ENCODE measurements around the gene UGT1A7. TPM values are rescaled to one million over a fixed set of nuclear protein-coding genes. Genes with fewer than 3 reads are reported as not detected.
"Not testable (repeated sequence)": the region's sequence is repeated elsewhere in the genome, so short reads cannot be mapped to it uniquely, and the experiment has no call there.

Gene UGT1A7
- polyA plus RNA-seq (ENCODE audit: insufficient read length in 4 of 4): under 1 TPM in 1 of 4 donors, not detected in 3; 0.09 TPM

DNA sequence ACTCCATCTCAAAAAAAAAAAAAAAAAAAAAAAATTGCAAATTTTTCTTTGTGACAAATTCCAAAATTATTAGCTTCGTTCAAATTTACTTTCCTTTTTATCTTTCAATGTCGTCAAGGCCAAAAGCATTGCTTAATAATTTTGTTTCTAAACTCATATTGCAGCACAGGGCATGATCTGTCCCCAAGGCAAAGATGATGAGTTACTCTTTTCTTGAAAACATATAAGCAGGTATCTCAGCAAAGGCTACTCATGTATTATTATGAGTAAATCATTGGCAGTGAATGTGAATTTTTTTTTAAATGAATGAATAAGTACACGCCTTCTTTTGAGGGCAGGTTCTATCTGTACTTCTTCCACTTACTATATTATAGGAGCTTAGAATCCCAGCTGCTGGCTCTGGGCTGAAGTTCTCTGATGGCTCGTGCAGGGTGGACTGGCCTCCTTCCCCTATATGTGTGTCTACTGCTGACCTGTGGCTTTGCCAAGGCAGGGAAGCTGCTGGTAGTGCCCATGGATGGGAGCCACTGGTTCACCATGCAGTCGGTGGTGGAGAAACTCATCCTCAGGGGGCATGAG, at the start of gene UGT1A7:
UGT1A7 (plus strand) TSS at position 381 of the 579 bp plus-strand sequence; CDS start at position 418, 37 bp downstream.
- DNase-seq (ENCODE audit: low read depth in 4 of 4, low spot score in 3 of 4): no peak

DNA sequence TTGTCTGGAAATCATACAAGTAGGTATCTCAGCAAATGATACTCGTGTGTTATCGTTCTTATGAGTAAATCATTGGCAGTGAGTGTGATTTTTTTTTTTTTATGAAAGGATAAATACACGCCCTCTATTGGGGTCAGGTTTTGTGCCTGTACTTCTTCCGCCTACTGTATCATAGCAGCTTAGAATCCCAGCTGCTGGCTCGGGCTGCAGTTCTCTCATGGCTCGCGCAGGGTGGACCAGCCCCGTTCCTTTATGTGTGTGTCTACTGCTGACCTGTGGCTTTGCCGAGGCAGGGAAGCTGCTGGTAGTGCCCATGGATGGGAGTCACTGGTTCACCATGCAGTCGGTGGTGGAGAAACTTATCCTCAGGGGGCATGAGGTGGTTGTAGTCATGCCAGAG, 45.4 kb upstream of the UGT1A7 start, which contains the start of gene UGT1A10:
UGT1A10 (plus strand) TSS at position 143 of the 400 bp plus-strand sequence; CDS start at position 218, 75 bp downstream.
- not testable (repeated sequence) for DNase-seq (ENCODE audit: low read depth in 4 of 4, low spot score in 3 of 4)

DNA sequence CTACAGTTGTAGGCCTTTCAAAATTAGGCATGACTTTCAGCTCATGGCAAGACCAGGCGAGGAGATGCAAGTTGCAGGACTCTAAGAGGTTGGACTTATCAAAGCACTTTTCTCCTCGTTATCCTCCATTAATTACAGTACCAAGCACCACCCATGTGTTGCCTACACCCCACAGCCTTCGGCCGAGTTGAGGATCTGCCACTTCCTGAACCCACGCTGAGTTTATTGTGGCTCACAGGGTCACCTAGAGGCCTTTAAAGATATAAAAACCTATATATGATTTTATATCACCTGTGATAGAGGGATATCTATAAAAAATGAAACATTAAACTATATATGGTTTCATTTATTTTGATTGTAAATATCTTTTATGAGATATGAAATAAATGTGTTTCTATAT, 42.9 kb upstream of the UGT1A7 start:
- no peak for DNase-seq (ENCODE audit: low read depth in 4 of 4, low spot score in 3 of 4)

DNA sequence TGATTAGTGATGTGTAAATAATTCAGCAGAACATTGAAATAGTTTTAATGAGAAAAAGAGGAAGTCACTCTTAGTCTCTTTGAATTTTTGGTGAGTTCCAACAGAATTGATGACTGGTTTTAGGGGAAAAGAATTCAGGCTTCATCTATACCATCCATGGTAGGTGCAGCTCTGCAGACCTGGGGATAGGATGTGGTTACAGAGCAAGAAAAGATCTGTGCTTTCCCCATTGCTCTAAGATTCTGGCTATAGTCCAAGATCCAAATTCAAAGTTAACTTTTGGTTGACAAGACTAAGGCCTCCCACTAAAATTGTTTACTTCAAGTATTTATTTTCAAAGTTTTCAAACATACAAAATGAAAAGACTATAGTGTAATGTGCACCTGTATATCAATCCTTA, 41.8 kb upstream of the UGT1A7 start:
- DNase-seq (ENCODE audit: low read depth in 4 of 4, low spot score in 3 of 4): no peak

DNA sequence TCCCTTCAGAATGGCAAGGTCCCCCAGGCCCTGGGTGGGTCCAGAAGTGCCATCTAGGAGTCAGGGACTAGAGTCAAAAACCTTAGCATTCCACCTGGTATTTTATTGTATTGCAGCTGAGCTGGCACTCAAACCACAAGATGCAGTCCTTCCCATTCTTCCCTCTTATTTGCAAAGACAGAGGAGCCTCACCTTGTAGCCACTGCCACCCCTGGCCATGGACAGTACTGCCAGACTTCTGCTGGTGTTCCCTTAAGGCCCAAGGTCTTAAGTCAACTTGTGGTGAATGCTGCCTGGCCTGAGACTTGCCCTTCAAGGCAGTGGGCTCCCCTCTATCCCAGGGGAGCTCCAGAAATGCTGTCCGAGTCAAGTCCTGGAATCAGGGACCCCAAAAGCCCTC, 38.6 kb upstream of the UGT1A7 start:
- DNase-seq (ENCODE audit: low read depth in 4 of 4, low spot score in 3 of 4): no peak

DNA sequence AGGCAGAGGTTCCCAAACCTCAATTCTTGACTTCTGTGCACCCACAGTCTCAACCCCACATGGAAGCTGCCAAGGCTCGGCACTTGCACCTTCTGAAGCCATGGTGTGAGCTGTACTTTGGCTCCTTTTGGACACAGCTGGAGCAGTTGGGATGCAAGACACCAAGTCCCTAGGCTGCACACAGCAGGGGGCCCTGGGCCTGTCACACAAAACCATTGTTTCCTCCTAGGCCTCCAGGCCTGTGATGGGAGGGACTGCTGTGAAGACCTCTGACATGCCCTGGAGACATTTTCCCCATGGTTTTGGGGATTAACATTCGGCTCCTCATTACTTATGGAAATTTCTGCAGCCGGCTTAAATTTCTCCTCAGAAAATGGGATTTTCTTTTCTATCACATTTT, 35.7 kb upstream of the UGT1A7 start:
- DNase-seq (ENCODE audit: low read depth in 4 of 4, low spot score in 3 of 4): not testable (repeated sequence)

DNA sequence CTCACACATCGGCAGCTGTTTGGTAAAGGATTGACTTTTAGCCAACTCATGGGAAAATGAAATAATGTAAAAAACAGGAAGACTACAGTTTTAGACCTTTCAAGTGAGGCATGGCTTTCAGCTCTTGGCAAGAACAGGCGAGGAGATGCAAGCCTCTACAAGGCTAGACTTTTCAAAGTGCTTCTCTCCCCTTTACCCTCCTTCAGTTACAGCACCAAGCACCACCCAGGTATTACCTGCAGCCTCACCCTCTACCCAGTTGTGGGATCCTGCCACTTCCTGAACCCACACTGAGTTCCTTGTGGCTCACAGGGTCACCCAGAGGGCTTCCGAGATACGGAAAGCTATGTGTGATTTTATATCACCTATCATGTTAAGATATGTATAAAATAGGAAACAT, 30.7 kb upstream of the UGT1A7 start:
- DNase-seq (ENCODE audit: low read depth in 4 of 4, low spot score in 3 of 4): no peak

DNA sequence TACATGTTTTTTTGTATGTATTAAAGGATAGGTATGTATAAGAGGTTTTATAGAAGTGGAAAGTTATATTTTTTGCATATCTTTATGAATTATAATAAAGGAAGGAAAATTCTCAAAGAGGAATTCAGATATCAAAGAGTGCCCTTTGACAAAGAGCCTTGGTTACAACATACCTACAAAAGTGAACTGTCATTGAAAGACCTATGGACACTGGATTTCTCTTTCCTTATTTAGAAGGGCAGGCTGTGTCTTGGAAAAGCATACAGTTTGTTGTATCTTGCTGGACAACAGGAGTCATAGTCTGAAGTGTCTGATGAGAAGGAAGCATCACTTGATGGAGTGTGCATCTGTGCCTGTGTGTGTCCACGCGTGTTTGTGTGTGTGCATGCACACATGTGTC, 30.3 kb upstream of the UGT1A7 start:
- DNase-seq (ENCODE audit: low read depth in 4 of 4, low spot score in 3 of 4): no peak

DNA sequence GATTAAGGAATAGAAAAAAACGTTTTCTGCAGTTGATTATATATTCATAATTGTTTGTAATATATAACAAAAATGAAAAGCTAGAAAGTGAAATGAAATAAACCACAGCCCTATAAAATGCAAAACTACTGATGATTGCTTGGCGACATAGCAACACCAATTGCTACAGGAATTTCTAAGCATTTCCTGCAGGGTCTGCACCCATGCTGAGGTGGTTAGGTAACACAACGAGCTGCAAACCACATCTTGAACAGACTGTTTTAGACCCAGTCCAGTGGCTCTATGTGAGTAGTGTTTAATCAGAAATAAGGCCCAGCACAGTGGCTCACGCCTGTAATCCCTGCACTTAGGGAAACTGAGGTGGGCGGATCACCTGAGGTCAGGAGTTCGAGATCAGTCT, 27.2 kb upstream of the UGT1A7 start:
- DNase-seq (ENCODE audit: low read depth in 4 of 4, low spot score in 3 of 4): no peak

DNA sequence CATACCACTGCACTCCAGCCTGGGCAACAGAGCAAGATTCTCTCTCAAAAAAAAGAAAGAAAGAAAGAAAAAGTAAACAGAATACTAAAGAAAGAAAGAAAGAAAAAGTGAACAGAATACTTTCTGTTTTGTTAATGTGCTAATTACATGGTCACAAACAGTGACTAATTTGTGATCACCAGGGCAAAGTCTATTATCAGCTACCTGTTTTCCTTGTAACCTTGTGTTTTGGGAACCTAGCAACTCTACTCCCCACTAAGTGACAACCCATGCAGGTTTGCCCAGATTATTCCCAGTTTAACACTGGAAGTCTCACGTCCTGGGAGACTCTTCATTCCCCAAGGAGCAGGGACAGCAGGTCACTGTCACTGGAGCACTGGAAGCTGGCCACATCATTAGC, 26.7 kb upstream of the UGT1A7 start:
- DNase-seq (ENCODE audit: low read depth in 4 of 4, low spot score in 3 of 4): no peak

DNA sequence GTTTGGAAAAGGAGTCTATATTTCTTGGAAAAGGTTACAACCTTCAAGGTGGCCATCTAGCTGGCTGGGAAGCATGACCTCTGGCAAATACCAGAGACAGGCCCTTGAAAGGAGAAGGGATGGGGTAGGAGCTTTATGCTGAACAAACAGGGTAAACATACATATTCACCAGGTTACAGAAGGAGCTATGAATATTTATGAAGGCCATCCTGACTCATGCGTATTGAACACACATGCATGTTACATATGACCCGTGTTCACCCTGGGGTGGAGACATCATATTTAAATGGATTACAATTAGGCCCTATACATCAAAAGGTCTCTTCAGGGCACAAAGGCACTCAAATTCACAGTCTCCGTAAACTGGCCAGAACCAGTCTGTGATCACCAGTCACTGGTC, 25.8 kb upstream of the UGT1A7 start:
- not testable (repeated sequence) for DNase-seq (ENCODE audit: low read depth in 4 of 4, low spot score in 3 of 4)

DNA sequence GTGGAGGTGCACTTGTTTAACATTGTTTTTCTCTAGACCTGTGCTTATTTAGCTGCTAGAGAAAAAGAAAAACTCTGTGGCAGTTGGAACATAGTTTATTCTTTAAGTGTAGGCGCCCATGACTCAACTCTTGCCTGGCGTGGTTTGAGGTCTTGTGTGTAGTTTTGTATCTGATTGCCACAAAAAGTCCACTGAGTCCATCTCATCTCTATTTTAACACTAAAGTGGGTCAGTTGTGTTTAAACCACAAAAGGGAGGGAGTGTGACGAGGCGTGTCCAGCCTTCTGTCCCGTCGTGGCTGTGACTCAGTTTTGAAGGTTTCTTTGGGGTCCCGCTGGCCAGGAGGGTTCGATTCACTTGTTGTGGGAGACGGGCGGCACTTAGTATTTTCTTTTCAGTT, 25.3 kb upstream of the UGT1A7 start:
- no peak for DNase-seq (ENCODE audit: low read depth in 4 of 4, low spot score in 3 of 4)

DNA sequence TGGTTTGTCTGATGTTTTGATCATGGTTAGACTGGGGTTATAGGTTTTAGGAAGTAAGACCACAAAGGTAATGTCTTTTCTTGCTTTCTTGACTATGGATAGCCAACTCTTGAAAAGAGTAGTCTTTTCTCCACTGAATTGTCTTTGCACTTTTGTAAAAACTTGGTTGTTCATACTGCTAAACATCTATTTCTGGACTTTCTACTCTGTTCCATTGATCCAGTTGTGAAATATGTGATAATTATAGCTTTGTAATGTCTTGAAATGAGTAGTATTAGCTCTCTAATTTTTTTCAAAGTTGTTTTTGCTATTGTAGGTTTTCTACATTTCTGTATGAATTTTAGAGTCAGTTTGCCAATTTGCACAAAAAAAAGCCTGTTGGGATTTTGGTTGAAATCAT, 23.1 kb upstream of the UGT1A7 start:
- DNase-seq (ENCODE audit: low read depth in 4 of 4, low spot score in 3 of 4): no peak

DNA sequence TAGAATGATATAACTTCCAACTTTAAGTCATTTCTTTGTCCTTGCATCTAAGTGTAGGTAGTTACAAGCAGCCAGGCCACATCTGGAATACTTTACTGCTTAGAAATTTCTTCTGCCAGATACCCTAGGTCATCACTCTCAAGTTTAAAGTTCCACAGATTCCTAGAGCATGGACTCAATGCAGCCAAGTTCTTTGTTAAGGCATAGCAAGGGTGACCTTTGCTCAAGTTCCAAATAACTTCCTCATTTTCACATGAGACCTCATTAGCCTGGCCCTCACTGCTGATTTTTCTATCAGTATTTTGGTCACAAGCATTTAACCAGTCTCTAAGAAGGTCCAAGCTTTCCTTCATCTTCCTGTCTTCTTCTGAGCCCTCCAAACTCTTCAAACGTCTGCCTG, 17.8 kb upstream of the UGT1A7 start:
- DNase-seq (ENCODE audit: low read depth in 4 of 4, low spot score in 3 of 4): no peak

DNA sequence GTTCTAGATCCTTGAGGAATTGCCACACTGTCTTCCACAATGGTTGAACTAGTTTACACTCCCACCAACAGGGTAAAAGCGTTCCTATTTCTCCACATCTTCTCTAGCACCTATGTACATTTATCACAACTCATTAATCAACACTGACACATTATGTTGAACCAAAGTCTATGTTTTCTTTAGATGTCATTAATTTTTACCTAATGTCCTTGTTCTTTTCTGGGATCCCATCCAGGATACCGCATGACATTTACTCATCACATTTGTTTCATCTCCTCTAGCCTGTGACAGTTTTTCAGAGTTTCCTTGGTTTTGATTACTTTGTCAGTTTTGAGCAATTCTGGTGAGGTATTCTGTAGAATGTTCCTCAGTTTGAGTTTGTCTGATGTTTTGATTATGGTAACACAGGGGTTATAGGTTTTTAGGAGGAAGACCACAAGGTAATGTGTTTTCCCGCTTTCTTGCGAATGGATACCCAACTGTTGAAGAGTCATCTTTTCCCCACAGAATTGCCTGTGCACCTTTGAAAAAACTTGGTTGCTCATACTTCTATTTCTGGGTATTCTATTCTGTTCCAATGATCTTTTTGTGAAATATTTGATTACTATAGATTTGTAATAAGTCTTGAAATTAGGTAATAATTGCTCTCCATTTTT, 13.0 kb upstream of the UGT1A7 start:
- no peak for DNase-seq (ENCODE audit: low read depth in 4 of 4, low spot score in 3 of 4)

DNA sequence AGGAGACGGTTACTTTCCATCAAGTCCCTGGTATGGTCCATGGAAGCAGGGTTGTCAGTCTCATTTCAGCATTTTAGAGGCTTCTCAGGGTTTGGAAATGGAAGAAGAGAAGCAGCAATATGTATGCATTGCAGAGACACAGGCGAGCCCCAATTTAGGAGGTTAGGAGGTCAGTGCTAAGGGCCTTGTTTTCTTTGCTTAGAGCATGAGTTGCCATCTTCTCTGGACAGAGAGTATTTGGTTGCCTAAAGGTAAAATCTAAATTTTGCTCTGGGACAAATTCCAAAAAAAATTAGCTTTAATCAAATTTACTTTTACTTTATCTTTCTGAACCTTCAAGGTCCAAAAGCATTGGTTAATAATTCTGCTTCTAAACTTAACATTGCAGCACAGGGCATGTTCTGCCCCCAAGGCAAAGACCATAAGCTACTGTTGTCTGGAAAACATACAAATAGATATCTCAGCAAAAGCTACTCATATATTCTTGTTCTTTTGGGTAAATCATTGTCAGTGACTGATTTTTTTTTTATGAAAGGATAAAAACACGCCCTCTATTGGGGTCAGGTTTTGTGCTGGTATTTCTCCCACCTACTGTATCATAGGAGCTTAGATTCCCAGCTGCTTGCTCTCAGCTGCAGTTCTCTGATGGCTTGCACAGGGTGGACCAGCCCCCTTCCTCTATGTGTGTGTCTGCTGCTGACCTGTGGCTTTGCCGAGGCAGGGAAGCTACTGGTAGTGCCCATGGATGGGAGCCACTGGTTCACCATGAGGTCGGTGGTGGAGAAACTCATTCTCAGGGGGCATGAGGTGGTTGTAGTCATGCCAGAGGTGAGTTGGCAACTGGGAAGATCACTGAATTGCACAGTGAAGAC, 10.2 kb upstream of the UGT1A7 start, which contains the start of gene UGT1A9:
UGT1A9 (plus strand) TSS at position 609 of the 872 bp plus-strand sequence; CDS start at position 646, 37 bp downstream.
- DNase-seq (ENCODE audit: low read depth in 4 of 4, low spot score in 3 of 4): no peak

DNA sequence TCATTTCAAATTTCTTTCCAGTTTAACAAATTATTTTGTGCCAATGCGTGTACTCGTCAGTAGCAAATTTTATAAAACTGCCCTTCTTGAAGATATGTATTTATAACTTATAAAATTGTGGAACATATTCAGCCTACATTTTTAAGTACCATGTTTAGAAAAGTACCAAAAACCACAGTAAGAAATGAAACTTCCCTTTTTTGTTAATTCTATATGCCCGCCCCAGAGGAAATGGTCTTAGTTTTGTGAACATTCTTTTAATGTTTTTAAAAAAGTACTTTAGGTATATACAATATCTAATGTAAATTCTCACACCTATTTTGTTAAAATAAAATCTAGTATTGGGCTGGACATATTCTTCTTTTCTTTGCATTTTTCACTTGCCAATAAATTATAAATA, 8.8 kb upstream of the UGT1A7 start:
- no peak for DNase-seq (ENCODE audit: low read depth in 4 of 4, low spot score in 3 of 4)

DNA sequence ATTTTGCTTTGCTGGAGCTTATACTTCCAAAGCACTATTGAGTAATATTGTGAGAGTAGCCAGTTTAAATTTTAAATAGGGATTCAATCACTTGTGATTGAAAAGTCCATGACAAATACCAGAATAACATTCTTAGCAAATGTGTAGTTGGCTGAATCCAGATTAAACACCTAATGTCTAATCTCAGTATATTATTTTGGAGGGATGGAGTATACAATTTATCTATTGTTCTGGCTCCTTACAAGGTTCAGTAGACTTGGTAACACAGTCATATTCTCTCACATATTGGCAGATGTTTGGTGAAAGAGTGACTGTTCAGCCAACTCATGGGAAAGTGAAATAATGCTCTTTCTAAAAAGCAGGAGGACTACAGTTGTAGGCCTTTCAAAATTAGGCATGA, 7.8 kb upstream of the UGT1A7 start:
- DNase-seq (ENCODE audit: low read depth in 4 of 4, low spot score in 3 of 4): no peak

DNA sequence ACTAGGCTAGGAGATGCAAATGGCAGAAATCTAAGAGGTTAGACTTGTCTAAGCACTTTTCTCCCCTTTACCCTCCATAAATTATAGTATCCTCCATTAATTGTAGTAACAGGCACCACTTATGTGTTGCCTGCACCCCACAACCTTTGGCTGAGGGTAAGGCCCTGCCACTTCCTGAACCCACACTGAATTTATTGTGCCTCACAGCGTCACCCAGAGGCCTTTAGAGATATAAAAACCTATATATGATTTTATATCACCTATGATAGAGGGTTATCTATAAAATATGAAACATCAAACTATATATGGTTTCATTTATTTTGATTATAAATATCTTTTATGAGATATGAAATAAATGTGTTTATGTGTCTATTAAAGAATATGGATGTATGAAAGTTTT, 7.4 kb upstream of the UGT1A7 start:
- no peak for DNase-seq (ENCODE audit: low read depth in 4 of 4, low spot score in 3 of 4)

DNA sequence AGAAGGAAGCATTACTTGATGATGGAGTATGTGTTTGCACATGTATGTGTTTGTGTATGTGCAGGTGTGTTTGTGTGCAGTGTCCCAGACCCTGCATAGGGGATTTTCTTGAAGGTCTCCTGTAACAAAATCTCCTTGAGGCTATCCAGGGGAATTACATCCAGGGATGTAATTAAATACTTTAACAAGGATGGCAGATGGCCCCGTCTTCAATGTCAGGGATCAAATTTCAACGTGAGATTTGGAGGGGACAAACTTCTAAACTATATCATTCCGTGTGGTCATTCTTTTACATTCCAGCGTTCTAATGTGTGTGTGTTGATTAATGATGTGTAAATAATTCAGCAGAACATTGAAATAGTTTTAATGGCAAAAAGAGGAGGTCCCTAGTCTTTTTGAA, 6.7 kb upstream of the UGT1A7 start:
- DNase-seq (ENCODE audit: low read depth in 4 of 4, low spot score in 3 of 4): no peak

DNA sequence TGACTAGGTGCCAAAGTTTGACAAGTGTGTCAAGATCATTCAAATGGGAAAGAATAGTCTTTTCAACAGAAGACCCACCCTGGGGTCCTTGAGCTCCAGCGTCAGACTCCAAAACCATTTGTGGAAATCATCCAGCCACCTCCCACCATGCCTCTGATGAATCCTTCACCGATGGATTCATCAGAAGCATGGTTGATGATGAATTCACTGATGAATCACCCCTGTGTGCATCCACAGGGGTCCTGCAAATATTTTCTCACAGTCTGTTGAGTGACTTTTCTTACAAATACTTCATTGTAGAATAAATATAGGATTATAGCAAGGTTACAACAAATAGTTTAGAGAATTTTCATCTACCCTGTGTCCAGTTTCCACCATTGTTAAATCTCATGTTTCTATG, 5.7 kb upstream of the UGT1A7 start:
- no peak for DNase-seq (ENCODE audit: low read depth in 4 of 4, low spot score in 3 of 4)
